Epithelial cell of proximal tubule (primary cell): Measurements from ENCODE around the gene CIDEB. TPM values are rescaled to one million over a fixed set of nuclear protein-coding genes. Genes with fewer than 3 reads are reported as not detected.

Experiments
- DNase-seq: peaks from one replicate; pipeline ENCODE4 v3.0.0-alpha.2; 2011; ENCODE audit warnings: low read depth
- H3K4me3 ChIP-seq: 2 replicates; pipeline ENCODE4 v1.5.1; 2011; ENCODE audit warnings: low read depth, mild to moderate bottlenecking, low read length
- CTCF ChIP-seq: conservative IDR thresholded peaks from 2 replicates; pipeline ENCODE4 v1.5.1; 2012; ENCODE audit warnings: low read depth, mild to moderate bottlenecking, low read length
- total RNA-seq: library from RNA; depleted of rRNA; stranded (reverse); fragments of >200 nt; gene quantifications from 2 replicates; pipeline ENCODE4 v1.2.3, GENCODE V29; 2015

The CIDEB gene
- total RNA-seq, 1 donor from 2014 or later, result 3.6 TPM

- no peak overlapping the region for H3K4me3 ChIP-seq
- no peak for TF ChIP-seq CTCF
- no peak for DNase-seq
Observed at GRCh38 chr14:24289649-24290280, 18.0 kb downstream of the CIDEB start.

- DNase-seq, result no peak
- no peak overlapping the region for H3K4me3 ChIP-seq
- TF ChIP-seq CTCF, result no peak
Observed at GRCh38 chr14:24286996-24287395, 20.8 kb downstream of the CIDEB start.

GRCh38 chr14:24285351-24285750, 22.4 kb downstream of the CIDEB start:
- DNase-seq, result no peak
- no peak for TF ChIP-seq CTCF
- no peak overlapping the region for H3K4me3 ChIP-seq

DNA sequence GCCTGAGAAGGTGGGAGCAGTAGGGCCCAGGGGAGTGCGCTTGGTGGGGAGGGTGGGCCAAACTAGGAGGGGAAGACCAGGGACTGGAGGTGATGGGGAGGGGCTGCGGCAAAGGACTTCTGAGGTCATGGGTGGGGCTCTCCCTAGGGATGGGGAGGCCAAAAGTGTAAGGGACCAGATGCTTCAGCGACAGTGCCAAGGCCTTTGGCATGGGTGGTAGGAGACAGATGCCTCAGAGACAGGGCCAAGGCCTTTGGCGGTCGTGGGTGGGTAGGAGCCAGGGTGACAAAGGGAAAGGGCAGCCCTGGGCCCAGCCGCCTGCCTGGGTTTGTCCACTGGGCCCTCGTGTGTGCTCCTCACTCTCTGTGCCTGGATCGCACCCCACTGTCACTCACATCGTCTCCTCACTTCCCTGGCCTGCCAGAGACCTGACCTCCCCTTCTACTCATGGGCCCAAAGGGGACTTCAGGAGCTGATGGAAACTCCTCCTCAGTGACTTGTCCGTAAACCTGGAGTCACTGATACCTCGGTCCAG, 23.2 kb downstream of the CIDEB start:
- DNase-seq, result no peak
- H3K4me3 ChIP-seq, result no peak overlapping the region
- TF ChIP-seq CTCF, result no peak

DNA sequence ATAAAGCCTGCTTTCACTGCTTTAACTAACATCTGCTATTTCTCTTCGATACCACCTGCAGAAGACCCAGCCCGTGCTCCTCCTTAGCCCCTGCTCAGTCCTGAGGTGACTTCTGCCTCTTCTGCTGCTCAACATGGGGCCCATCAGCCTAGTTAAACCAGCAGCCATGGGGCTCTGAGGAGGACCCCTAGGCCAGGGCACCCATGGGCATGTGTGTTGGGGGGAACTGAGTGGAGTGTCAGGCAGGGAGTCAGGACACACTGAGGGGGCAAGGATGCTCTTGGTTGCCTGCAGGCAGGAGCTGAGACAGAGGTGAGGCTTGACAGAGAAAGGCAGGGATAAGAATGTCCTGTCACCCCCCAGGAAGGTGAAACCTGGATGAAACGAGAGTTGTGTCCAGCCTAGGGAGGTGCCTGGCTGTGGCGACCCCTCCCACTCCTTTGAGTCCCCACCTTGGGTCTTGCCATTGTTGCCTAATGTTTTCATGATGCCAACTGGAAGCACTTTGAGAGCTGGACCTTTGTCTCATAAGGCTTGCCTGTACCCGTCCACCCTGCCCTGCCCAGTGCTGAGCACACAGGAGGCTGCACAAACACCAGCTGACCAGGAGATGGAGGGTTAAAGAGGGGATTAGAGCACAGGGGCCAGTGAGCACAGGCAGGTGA, 23.8 kb downstream of the CIDEB start:
- no peak for DNase-seq
- no peak for TF ChIP-seq CTCF
- no peak overlapping the region for H3K4me3 ChIP-seq

DNA sequence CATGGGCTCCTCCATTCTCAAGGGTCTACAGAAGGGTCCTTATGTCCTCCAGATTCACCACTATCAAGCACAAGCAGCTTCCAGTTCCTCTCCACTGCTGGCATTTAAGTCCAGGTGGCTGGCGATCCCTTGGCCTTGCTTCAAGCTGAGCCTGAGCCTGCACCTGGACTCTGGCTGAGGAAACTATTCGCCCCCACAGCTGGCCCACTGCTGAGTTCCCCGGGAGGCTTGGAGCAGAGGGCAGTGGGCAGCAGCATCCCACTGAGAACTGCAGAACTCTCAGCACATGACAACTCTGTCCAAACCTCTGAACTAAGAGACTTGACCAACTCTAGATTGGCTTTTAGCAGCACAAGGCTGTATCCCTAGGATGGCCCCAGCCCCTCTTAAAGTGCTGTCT, 25.0 kb downstream of the CIDEB start:
- TF ChIP-seq CTCF, result no peak
- no peak for DNase-seq
- H3K4me3 ChIP-seq, result no peak overlapping the region
